ENCODE data around the gene IP6K3. TPM values are rescaled to one million over a fixed set of nuclear protein-coding genes. Genes with fewer than 3 reads are reported as not detected.

Gene IP6K3
- total RNA-seq, 1 donor from 2014 or later, result not detected

DNA sequence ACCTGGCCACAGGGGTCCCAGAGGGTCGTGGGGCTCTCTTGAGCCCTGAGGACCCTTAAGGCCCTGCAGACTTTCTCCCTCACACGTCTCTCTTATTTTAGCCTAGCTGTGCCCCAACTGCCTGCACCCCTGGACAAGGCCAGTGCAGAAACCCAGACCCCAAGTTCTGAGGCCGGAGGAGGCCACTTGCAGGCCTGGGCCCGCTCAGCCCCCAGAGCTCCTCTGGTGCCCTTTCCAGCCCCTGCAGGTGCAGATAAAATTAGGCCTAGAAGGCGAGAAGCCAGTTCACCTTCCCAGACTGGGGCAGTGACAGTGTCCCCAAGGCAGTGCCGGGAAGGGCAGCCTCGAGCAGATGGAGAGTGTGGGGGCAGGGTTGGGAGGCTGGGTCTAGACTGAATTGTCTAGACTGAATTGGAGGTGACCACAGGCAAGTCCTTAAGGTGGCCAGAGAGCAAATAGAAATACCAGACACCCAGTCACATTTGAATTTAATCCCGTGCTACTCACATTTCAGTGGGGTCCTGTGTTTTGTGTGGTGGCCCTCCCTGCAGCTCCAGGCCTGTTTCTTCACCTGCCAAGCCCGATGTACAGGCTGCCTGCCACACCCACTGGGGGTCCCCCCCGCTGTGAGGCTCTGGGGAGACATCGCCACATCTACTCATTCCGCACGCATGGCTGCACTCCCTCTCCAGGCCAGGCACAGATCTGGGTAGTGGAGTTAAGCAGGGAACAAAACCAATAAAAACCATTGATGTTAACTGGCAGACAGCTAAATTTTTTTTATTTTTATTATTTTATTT, 8.6 kb upstream of the IP6K3 start:
- intact Hi-C loops (cut with micrococcal nuclease), result no loop called here
- no peak for ATAC-seq (ENCODE audit: low read depth)
- POLR2A ChIA-PET, result no interaction called here
- CTCF ChIA-PET, result no interaction called here
- no peaks in the 10 kb centered on the region for H3K9me3 Mint-ChIP-seq
- no peak for DNase-seq
- H3K27ac Mint-ChIP-seq, result no peak overlapping the region
- H3K4me1 Mint-ChIP-seq, result peaks cover 7% of the 10 kb centered on the region
- H3K27me3 Mint-ChIP-seq, result peaks cover 6% of the 10 kb centered on the region
- no peaks in the 10 kb centered on the region for H3K36me3 Mint-ChIP-seq (ENCODE audit: low read depth)
- TF ChIP-seq, protein P1, sequence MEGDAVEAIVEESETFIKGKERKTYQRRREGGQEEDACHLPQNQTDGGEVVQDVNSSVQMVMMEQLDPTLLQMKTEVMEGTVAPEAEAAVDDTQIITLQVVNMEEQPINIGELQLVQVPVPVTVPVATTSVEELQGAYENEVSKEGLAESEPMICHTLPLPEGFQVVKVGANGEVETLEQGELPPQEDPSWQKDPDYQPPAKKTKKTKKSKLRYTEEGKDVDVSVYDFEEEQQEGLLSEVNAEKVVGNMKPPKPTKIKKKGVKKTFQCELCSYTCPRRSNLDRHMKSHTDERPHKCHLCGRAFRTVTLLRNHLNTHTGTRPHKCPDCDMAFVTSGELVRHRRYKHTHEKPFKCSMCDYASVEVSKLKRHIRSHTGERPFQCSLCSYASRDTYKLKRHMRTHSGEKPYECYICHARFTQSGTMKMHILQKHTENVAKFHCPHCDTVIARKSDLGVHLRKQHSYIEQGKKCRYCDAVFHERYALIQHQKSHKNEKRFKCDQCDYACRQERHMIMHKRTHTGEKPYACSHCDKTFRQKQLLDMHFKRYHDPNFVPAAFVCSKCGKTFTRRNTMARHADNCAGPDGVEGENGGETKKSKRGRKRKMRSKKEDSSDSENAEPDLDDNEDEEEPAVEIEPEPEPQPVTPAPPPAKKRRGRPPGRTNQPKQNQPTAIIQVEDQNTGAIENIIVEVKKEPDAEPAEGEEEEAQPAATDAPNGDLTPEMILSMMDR (IDR thresholded peaks at IDR 0.05), result no peak
- H3K4me3 Mint-ChIP-seq, result no peak overlapping the region

DNA sequence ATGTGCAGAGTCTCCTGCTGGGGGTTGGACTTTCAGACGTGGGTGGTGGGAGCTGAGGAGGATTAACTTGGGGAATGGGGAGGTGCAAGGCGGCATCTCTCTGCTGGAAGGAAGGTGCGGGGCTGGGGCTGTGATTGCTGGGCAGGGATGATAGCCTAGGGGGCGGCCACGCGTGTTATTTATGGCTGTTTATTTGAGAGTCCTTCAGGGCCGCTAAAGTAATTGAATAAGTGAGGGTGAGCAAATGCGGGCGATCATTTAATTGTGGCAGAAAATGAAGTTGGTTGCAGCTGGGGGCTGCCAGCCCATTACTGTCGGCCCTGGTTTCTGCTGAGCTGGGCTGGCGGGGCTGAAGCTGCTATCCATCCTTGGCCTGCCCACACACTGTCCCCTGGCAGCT, 7.5 kb upstream of the IP6K3 start:
- CTCF ChIA-PET, result interaction anchor here (1.0 kb wide), 1 partner anchor 10 kb away, joined by 3 read pairs; no protein-coding TSS in a partner anchor
- H3K36me3 Mint-ChIP-seq (ENCODE audit: low read depth), result no peaks in the 10 kb centered on the region
- no peak for ATAC-seq (ENCODE audit: low read depth)

GRCh38 chr6:33752646-33753015, 5.9 kb upstream of the IP6K3 start:
- TF ChIP-seq, protein P1 (IDR thresholded peaks at IDR 0.05), result no peak
- ATAC-seq (ENCODE audit: low read depth), result no peak
- ChIA-PET CTCF (no interaction called here), POLR2A (no interaction called here)
- DNase-seq, result no peak
- Mint-ChIP-seq H3K36me3 (ENCODE audit: low read depth) (no peaks in the 10 kb centered on the region), H3K27me3 (peaks cover 10% of the 10 kb centered on the region), H3K27ac (no peak overlapping the region), H3K4me1 (peaks cover 7% of the 10 kb centered on the region), H3K9me3 (no peaks in the 10 kb centered on the region), H3K4me3 (no peak overlapping the region)
- intact Hi-C loops (cut with micrococcal nuclease), result no loop called here

More for the DNA sequence above, 7.5 kb upstream of the IP6K3 start:
- POLR2A ChIA-PET, result no interaction called here
- Mint-ChIP-seq H3K4me1 (peaks cover 7% of the 10 kb centered on the region), H3K4me3 (no peak overlapping the region), H3K27me3 (peaks cover 6% of the 10 kb centered on the region), H3K9me3 (no peaks in the 10 kb centered on the region), H3K27ac (no peak overlapping the region)
- DNase-seq, result no peak
- intact Hi-C loops (cut with micrococcal nuclease), result no loop called here
- TF ChIP-seq, protein P1 (IDR thresholded peaks at IDR 0.05), result no peak

DNA sequence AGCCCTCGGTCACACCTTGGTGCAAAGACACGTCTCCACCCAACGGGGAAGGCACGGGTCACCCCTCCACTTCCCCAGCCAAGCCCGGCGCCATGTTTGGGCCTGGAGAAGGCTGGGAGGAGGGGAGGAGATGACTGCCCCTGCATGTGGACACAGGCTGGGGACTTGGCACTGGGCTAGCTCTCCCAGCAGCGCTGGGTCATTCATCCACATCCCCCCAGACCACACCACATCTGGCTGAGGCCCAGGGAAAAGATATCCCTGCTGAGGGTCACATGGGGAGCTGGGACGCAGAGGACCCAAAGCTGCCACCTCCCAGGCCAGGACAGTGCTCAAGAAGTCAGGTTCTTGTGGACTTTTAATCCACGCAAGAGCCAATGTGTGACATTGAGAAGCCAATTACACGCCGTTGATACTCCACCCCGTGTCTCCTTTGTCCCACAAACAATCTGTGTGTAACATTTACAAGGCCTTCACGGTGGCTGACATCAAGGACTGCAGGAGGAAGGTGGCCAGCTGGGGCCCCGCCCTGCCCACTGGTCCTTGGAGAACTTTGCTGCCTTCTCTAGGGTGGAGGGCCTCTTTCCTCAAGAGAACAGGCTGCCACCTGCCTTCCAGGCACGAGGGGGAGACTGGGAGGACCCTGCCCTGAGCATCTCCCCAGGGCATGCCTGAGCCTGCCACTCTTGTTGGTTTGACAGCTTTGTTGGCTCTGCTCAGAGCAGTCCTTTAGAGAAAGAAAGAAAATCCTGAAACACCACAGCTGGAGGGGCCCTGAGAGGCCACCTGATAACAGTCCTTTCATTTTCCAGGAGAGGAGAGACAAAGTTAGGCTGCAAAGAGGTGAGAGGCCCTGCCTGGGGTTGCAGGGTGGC, 5.3 kb upstream of the IP6K3 start:
- ATAC-seq (ENCODE audit: low read depth), result no peak
- intact Hi-C loops (cut with micrococcal nuclease), result no loop called here
- no peak overlapping the region for H3K4me3 Mint-ChIP-seq
- DNase-seq, result no peak
- H3K27ac Mint-ChIP-seq, result no peak overlapping the region
- ChIA-PET CTCF (no interaction called here), POLR2A (no interaction called here)
- peaks cover 11% of the 10 kb centered on the region for H3K27me3 Mint-ChIP-seq
- H3K4me1 Mint-ChIP-seq, result peaks cover 7% of the 10 kb centered on the region
- TF ChIP-seq, protein P1 (IDR thresholded peaks at IDR 0.05), result no peak
- no peaks in the 10 kb centered on the region for H3K9me3 Mint-ChIP-seq
- no peaks in the 10 kb centered on the region for H3K36me3 Mint-ChIP-seq (ENCODE audit: low read depth)
